K562 (cell line): ENCODE data around the gene IL13. TPM values are rescaled to one million over a fixed set of nuclear protein-coding genes. Genes with fewer than 3 reads are reported as not detected.
A peak's percentile ranks its signal among the peaks of the same experiment; 100 is the strongest.

Source experiments
- ATAC-seq: fragments of 200-7000 bp; cut with Tn5 transposase; 3 replicates; pipeline ENCODE4 v1.9.1; 2020; ENCODE audit warnings: moderate library complexity
- BruUV-seq: library from RNA; stranded (reverse); fragments of 400-500 nt; replicated peaks from 2 replicates; lab custom pipeline; 2021; lab: Mats Ljungman, UMichigan
- CTCF ChIA-PET: fragments of 300-600 bp; formaldehyde crosslinking; extraction: SDS; loops from one replicate; lab custom pipeline; 2021; ENCODE audit warnings: low intra/inter-chr PET ratio; lab: Yijun Ruan, JAX
- POLR2A ChIA-PET: fragments of 300-600, 350-650 bp; sonication (Branson Sonifier 250); formaldehyde crosslinking; extraction: SDS; loops from one replicate; lab custom pipeline; 2021; ENCODE audit warnings: antibody characterized with exemption, inconsistent platforms; lab: Yijun Ruan, JAX
- DNase-seq, 4 experiments: peaks; one replicate each; pipeline versions ENCODE4 v3.0.0 to v3.0.0-alpha.2; 2011 to 2018; ENCODE audit warnings: low spot score in 3 of 4, mixed read lengths in 3 of 4; ENCODE audit errors: extremely low read depth in 1 of 4
- FAIRE-seq: peaks from 2 replicates; lab custom pipeline; 2011; peaks lifted over from hg19 to GRCh38; lab: Jason Lieb, UNC
- H2AFZ ChIP-seq: 2 replicates; pipeline ENCODE4 v1.6.0; 2011; ENCODE audit warnings: low read depth, low read length, control low read depth, inconsistent platforms
- H3K27ac ChIP-seq: fragments of 200-600 bp; 3 replicates; pipeline ENCODE4 v1.8.0; 2011; ENCODE audit warnings: low read depth, mild to moderate bottlenecking, control low read depth, inconsistent platforms, low read length, moderate library complexity, mixed read lengths; ENCODE audit errors: extremely low read depth
- H3K27me3 ChIP-seq, 2 experiments: fragments of 300-600 bp in 1 of 2; 2 replicates in 1 of 2; 3 replicates in 1 of 2; pipeline versions ENCODE4 v1.6.0 to v1.8.0; 2011; ENCODE audit warnings: inconsistent platforms in 2 of 2, low read length in 2 of 2, mild to moderate bottlenecking in 1 of 2, mixed read lengths in 1 of 2, moderate library complexity in 1 of 2; ENCODE audit not compliant: control insufficient read depth in 2 of 2, insufficient read depth in 2 of 2
- H3K36me3 ChIP-seq: fragments of 300-600 bp; 3 replicates; pipeline ENCODE4 v1.8.0; 2011; ENCODE audit warnings: mild to moderate bottlenecking, low read length, inconsistent platforms; ENCODE audit not compliant: control insufficient read depth, insufficient read depth
- H3K4me1 ChIP-seq, 2 experiments: fragments of 200-600 bp in 1 of 2; replicated peaks in 1 of 2; 2 replicates in 1 of 2; 3 replicates in 1 of 2; pipeline versions ENCODE4 v1.5.1 to v1.8.0; 2011; ENCODE audit warnings: inconsistent platforms in 2 of 2, low read length in 2 of 2, mild to moderate bottlenecking in 1 of 2, mixed read lengths in 1 of 2, moderate library complexity in 1 of 2; ENCODE audit not compliant: control insufficient read depth in 2 of 2, insufficient read depth in 2 of 2
- H3K4me2 ChIP-seq: 2 replicates; pipeline ENCODE4 v1.6.1; 2011; ENCODE audit warnings: low read length, control low read depth, inconsistent platforms, mixed read lengths; ENCODE audit not compliant: insufficient read depth
- H3K4me3 ChIP-seq: fragments of 200-600 bp; sonication (generic), shearing (Covaris generic); 2 replicates; pipeline ENCODE4 v1.5.1; 2016; ENCODE audit warnings: control low read depth, inconsistent platforms
- H3K79me2 ChIP-seq: fragments of 200-600 bp; 3 replicates; pipeline ENCODE4 v1.8.0; 2011; ENCODE audit warnings: low read length, inconsistent platforms; ENCODE audit not compliant: control insufficient read depth, insufficient read depth
- H3K9ac ChIP-seq, 2 experiments: 2 replicates each; pipeline versions ENCODE4 v1.6.0 to v1.6.1; 2011; ENCODE audit warnings: low read depth in 2 of 2, low read length in 2 of 2, control low read depth in 1 of 2, inconsistent platforms in 1 of 2, mild to moderate bottlenecking in 1 of 2, mixed read lengths in 1 of 2; ENCODE audit not compliant: insufficient read depth in 1 of 2
- H3K9me1 ChIP-seq: one replicate; pipeline ENCODE4 v1.6.0; 2011; ENCODE audit warnings: inconsistent platforms, mild to moderate bottlenecking, low read length, moderate library complexity; ENCODE audit not compliant: control insufficient read depth, insufficient read depth
- H3K9me3 ChIP-seq: replicated peaks from 2 replicates; pipeline ENCODE4 v1.5.1; 2011; ENCODE audit warnings: low read depth, low read length, inconsistent platforms; ENCODE audit not compliant: control insufficient read depth, insufficient read depth
- H4K20me1 ChIP-seq: replicated peaks from 2 replicates; pipeline ENCODE4 v1.6.1; 2011; ENCODE audit warnings: low read length, inconsistent platforms, mixed read lengths; ENCODE audit not compliant: control insufficient read depth, insufficient read depth
- ADNP ChIP-seq: fragments of 200-800 bp; sonication (Bioruptor generic); IDR thresholded peaks from 2 replicates; pipeline ENCODE4 v1.6.1; 2016; ENCODE audit warnings: missing genetic modification characterization, missing compliant biosample characterization
- BCOR ChIP-seq: fragments of 450-650 bp; IDR thresholded peaks from 2 replicates; pipeline ENCODE4 v1.6.1; 2016
- CBX1 ChIP-seq: sonication (generic); IDR thresholded peaks from 2 replicates; pipeline ENCODE4 v1.6.1; 2016; ENCODE audit warnings: antibody characterized with exemption, low read depth, mild to moderate bottlenecking
- DMBX1 ChIP-seq: fragments of 250-450 bp; sonication (Bioruptor Pico); IDR thresholded peaks from 2 replicates; pipeline ENCODE4 v1.8.0; 2022; ENCODE audit warnings: inconsistent platforms, mild to moderate bottlenecking, moderate library complexity, borderline replicate concordance
- HDAC2 ChIP-seq: fragments of 450-650 bp; IDR thresholded peaks from 2 replicates; pipeline ENCODE4 v1.6.1; 2016; ENCODE audit warnings: mild to moderate bottlenecking
- KDM1A ChIP-seq, 2 experiments: fragments of 450-650 bp; IDR thresholded peaks; 2 replicates each; pipeline ENCODE4 v1.6.1; 2016; ENCODE audit warnings: mild to moderate bottlenecking in 2 of 2
- MEF2D ChIP-seq: conservative IDR thresholded peaks from 2 replicates; pipeline ENCODE4 v1.6.1; 2016; ENCODE audit warnings: low read depth, missing genetic modification characterization, missing compliant biosample characterization
- PURB ChIP-seq: sonication (generic); formaldehyde crosslinking; IDR thresholded peaks from 2 replicates; pipeline ENCODE4 v1.9.0; 2021; ENCODE audit warnings: low read depth, mild to moderate bottlenecking, missing genetic modification reagents
- SNRNP70 ChIP-seq: fragments of 200-400 bp; formaldehyde crosslinking; optimal IDR thresholded peaks from 2 replicates; pipeline ENCODE3; 2017; ENCODE audit warnings: low read depth, low read length
- TRIM28 ChIP-seq: fragments of 450-650 bp; IDR thresholded peaks from 2 replicates; pipeline ENCODE4 v1.6.1; 2017
- ZNF124 ChIP-seq: sonication (generic); formaldehyde crosslinking; IDR thresholded peaks from 2 replicates; pipeline ENCODE4 v1.8.1; 2022; ENCODE audit warnings: missing genetic modification reagents
- ZNF140 ChIP-seq: fragments of 250-450 bp; sonication (Bioruptor Pico); IDR thresholded peaks from 2 replicates; pipeline ENCODE4 v1.8.0; 2021; ENCODE audit warnings: moderate library complexity, mild to moderate bottlenecking, inconsistent platforms
- ZNF24 ChIP-seq: fragments of 450-650 bp; IDR thresholded peaks from 2 replicates; pipeline ENCODE4 v1.6.1; 2016
- WGBS: fragments of 100-300 bp; shearing (Covaris generic); methylation state at CpG from one replicate; pipeline ENCODE4 v1.1.6; 2016; ENCODE audit warnings: low coverage, mixed read lengths; ENCODE audit not compliant: insufficient coverage; ENCODE audit errors: missing lambda C conversion rate; 5-methylcytosine and 5-hydroxymethylcytosine counted together
- in situ Hi-C: fragments of 300-500 bp; cut with MboI; formaldehyde crosslinking; loops from 4 replicates; pipeline ENCODE4 v1.15.0; 2018; ENCODE audit warnings: inconsistent platforms, mixed read lengths
- intact Hi-C: fragments of 100-400 bp; cut with micrococcal nuclease; formaldehyde crosslinking; loops from 2 replicates; pipeline ENCODE4 v1.14.2; 2022
- polyA plus RNA-seq, 8 experiments: library from polyadenylated mRNA; depleted of rRNA in 4 of 8; stranded (reverse) in 5 of 8; unstranded in 3 of 8; fragments of >200 nt; fragmentation: Nextera tagmentation in 2 of 8; fragmentation: Illumina TruSeq in 1 of 8; extraction: Ambion mirVana in 2 of 8; extraction: Trizol in 1 of 8; gene quantifications; 2 replicates each; pipeline versions ENCODE4 v1.2.1 to v1.2.3, GENCODE V29; 2011 to 2014; ENCODE audit warnings: inconsistent platforms in 1 of 8, missing spikeins in 1 of 8
- total RNA-seq, 7 experiments: library from RNA; depleted of rRNA in 6 of 7; stranded (reverse); fragments of >200 nt in 6 of 7; fragmentation: Illumina TruSeq in 2 of 7; extraction: Trizol in 2 of 7; gene quantifications; 2 replicates each; pipeline versions ENCODE4 v1.2.1 to v1.2.3, GENCODE V29; 2011 to 2021; ENCODE audit warnings: low replicate concordance in 1 of 7
- TF ChIP-seq, protein P1 (sequence below): fragments of 450-650 bp; IDR thresholded peaks from 2 replicates; pipeline ENCODE4 v1.6.1; 2016
- TF ChIP-seq, protein P2 (sequence below): fragments of 150-350 bp; IDR thresholded peaks from 2 replicates; pipeline ENCODE4 v1.6.1; 2014; ENCODE audit warnings: low read depth, mild to moderate bottlenecking, low read length, borderline replicate concordance
- TF ChIP-seq, protein P3 (sequence below): fragments of 250-450 bp; sonication (Bioruptor Pico); IDR thresholded peaks from 2 replicates; pipeline ENCODE4 v1.8.0; 2022; ENCODE audit warnings: moderate library complexity, mild to moderate bottlenecking, inconsistent platforms

Gene IL13
- total and polyA plus RNA-seq, 9 of the 15 experiments (the other 6 are each of a cell fraction or from before 2014, with no cell fraction given) = not detected

DNA sequence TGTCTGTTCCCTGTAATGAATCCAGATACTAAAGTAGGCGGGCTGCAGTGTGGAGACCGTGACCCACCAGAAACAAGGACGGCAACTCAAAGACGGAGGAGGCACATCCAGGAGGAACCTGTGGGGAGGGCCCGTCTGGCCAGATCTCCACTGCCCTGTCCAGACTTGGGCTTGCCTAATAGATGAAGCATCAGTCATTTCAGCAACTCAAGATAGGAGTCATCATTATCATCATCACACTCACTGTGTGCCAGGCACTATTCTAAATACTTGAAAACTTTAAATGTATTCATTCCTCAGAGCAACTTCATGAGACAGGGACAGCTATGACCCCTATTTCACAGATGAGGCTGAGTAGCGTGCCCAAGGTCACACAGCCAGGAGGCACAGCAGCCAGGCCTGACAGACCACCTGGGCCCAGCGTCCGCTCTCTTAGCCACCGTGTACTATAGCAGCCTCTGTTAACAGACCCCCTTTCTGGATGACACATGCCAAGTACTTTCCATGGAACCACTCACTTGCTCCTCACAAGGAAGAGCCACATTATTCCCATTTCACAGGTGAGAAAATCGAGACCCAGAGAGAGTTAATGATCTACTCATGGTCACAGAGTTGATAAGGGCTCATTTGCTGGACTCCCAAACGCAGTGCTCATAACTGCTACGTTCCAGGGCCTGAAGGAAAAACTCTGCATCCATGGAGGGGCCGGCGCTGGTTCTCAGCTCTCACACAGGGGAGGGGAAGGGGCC lies 10.9 kb downstream of the IL13 start:
- POLR2A ChIA-PET = interaction anchor here (1.0 kb wide), 3 partner anchors 10 to 384 kb away, joined by 3 to 4 read pairs (median 3); partner anchors contain the start of gene HSPA4
- no peaks in the 10 kb centered on the region for H3K79me2 ChIP-seq
- no peak for ATAC-seq
- no peaks in the 10 kb centered on the region for H3K9me3 ChIP-seq
- no peaks in the 10 kb centered on the region for H4K20me1 ChIP-seq
- no peaks in the 10 kb centered on the region for H3K27me3 ChIP-seq
- DNase-seq = no peak
- no peak for FAIRE-seq
- in situ Hi-C loops (no loop called here), intact Hi-C loops (no loop called here)
- no peak overlapping the region for H2AFZ ChIP-seq
- no TSS peak for BruUV-seq
- H3K4me2 ChIP-seq = no peak overlapping the region
- H3K4me3 ChIP-seq = no peak overlapping the region
- WGBS = 78% methylated on average over 12 of the region's 14 CpGs
- H3K9me1 ChIP-seq = no peaks in the 10 kb centered on the region
- CTCF ChIA-PET = no interaction called here
- H3K36me3 ChIP-seq = no peaks in the 10 kb centered on the region
- peaks cover 51 to 56% of the 10 kb centered on the region in 2 experiments for H3K4me1 ChIP-seq
- H3K27ac ChIP-seq = no peak overlapping the region
- H3K9ac ChIP-seq = peak overlapping the region in 1 of 2 experiments; percentile 22; a peak in 1 of 4 replicates
- no peak for TF ChIP-seq TRIM28
- TF ChIP-seq, protein P1, sequence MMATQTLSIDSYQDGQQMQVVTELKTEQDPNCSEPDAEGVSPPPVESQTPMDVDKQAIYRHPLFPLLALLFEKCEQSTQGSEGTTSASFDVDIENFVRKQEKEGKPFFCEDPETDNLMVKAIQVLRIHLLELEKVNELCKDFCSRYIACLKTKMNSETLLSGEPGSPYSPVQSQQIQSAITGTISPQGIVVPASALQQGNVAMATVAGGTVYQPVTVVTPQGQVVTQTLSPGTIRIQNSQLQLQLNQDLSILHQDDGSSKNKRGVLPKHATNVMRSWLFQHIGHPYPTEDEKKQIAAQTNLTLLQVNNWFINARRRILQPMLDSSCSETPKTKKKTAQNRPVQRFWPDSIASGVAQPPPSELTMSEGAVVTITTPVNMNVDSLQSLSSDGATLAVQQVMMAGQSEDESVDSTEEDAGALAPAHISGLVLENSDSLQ = no peak
- TF ChIP-seq MEF2D (tag) = no peak
- TF ChIP-seq, protein P2, sequence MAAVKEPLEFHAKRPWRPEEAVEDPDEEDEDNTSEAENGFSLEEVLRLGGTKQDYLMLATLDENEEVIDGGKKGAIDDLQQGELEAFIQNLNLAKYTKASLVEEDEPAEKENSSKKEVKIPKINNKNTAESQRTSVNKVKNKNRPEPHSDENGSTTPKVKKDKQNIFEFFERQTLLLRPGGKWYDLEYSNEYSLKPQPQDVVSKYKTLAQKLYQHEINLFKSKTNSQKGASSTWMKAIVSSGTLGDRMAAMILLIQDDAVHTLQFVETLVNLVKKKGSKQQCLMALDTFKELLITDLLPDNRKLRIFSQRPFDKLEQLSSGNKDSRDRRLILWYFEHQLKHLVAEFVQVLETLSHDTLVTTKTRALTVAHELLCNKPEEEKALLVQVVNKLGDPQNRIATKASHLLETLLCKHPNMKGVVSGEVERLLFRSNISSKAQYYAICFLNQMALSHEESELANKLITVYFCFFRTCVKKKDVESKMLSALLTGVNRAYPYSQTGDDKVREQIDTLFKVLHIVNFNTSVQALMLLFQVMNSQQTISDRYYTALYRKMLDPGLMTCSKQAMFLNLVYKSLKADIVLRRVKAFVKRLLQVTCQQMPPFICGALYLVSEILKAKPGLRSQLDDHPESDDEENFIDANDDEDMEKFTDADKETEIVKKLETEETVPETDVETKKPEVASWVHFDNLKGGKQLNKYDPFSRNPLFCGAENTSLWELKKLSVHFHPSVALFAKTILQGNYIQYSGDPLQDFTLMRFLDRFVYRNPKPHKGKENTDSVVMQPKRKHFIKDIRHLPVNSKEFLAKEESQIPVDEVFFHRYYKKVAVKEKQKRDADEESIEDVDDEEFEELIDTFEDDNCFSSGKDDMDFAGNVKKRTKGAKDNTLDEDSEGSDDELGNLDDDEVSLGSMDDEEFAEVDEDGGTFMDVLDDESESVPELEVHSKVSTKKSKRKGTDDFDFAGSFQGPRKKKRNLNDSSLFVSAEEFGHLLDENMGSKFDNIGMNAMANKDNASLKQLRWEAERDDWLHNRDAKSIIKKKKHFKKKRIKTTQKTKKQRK = no peak
- 0 out of 2 replicates have a peak, but pooled peaks have one; percentile 29 for TF ChIP-seq CBX1
- peak; percentile 55 to 83 for TF ChIP-seq KDM1A (IDR thresholded peaks at IDR 0.05)
- TF ChIP-seq BCOR = peak; percentile 89
- no peak for TF ChIP-seq PURB (CRISPR knock-in tag)
- TF ChIP-seq ZNF140 (CRISPR knock-in tag) = no peak
- no peak for TF ChIP-seq ZNF124 (CRISPR knock-in tag)
- 0 out of 2 replicates have a peak, but pooled peaks have one; percentile 37 for TF ChIP-seq HDAC2
- no peak for TF ChIP-seq SNRNP70
- TF ChIP-seq, protein P3, sequence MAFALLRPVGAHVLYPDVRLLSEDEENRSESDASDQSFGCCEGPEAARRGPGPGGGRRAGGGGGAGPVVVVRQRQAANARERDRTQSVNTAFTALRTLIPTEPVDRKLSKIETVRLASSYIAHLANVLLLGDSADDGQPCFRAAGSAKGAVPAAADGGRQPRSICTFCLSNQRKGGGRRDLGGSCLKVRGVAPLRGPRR (CRISPR knock-in tag) = no peak
- peak; percentile 56; the same call in 1 of the 2 replicates for TF ChIP-seq ZNF24
- peak; percentile 84 for TF ChIP-seq ADNP (tag)
- TF ChIP-seq DMBX1 (CRISPR knock-in tag) = no peak
